HL-60 (cell line): ENCODE results near the gene PRKAR2B.

Experiments
- DNase-seq, 2 experiments: peaks; one replicate each; pipeline ENCODE4 v3.0.0-alpha.2; 2010 to 2020; ENCODE audit warnings: low read depth in 1 of 2, low spot score in 1 of 2
- H3K27ac ChIP-seq: fragments of 250-450 bp; sonication (Bioruptor Pico); replicated peaks from 2 replicates; pipeline ENCODE4 v1.5.1; 2020; ENCODE audit warnings: mild to moderate bottlenecking, moderate library complexity
- H3K27me3 ChIP-seq: fragments of 250-450 bp; sonication (Bioruptor Pico); 2 replicates; pipeline ENCODE4 v1.5.1; 2021; ENCODE audit warnings: mild to moderate bottlenecking, moderate library complexity; ENCODE audit not compliant: insufficient read depth, poor library complexity, severe bottlenecking
- H3K4me3 ChIP-seq: replicated peaks from 2 replicates; pipeline ENCODE4 v1.5.1; 2011; ENCODE audit warnings: mild to moderate bottlenecking, control low read depth, low read length; ENCODE audit not compliant: insufficient read depth
- GABPA ChIP-seq: IDR thresholded peaks from 2 replicates; pipeline ENCODE4 v1.6.1; 2012; ENCODE audit warnings: low read depth
- POLR2AphosphoS5 ChIP-seq: IDR thresholded peaks from 2 replicates; pipeline ENCODE4 v1.6.1; 2012; ENCODE audit warnings: low read depth
- SPI1 ChIP-seq: IDR thresholded peaks from 2 replicates; pipeline ENCODE4 v1.6.1; 2012; ENCODE audit warnings: low read depth, mild to moderate bottlenecking, borderline replicate concordance
- TF ChIP-seq, protein P1 (sequence below): IDR thresholded peaks from 2 replicates; pipeline ENCODE4 v1.6.1; 2012; ENCODE audit warnings: low read depth; ENCODE audit not compliant: insufficient replicate concordance
- TF ChIP-seq, protein P2 (sequence below): IDR thresholded peaks from one replicate; pipeline ENCODE4 v1.5.1; 2011; ENCODE audit warnings: low read length, control low read depth, inconsistent platforms; ENCODE audit not compliant: insufficient read depth

Gene PRKAR2B

DNA sequence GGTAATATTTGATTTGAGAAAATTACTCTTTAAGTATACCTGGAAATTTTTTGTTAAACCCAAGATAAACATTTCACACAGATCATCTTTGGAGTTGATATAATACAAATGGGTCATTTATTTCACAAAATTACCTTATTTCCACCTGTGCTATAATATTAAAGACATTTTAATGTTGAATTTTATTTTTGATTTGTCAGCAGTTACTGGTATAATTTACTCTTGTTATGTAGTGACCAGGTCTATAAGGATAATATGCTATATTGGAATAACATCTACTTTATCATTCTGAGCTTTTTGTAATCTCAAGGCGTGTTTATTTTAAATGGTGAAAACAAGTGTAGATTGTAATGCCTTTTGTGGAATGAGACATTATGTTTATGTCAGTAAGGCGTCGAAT is 26.6 kb downstream of the PRKAR2B start:
- DNase-seq, result no peak
- no peak overlapping the region for H3K27ac ChIP-seq
- TF ChIP-seq SPI1 (no peak), GABPA (no peak), POLR2AphosphoS5 (no peak)
- TF ChIP-seq, protein P1, sequence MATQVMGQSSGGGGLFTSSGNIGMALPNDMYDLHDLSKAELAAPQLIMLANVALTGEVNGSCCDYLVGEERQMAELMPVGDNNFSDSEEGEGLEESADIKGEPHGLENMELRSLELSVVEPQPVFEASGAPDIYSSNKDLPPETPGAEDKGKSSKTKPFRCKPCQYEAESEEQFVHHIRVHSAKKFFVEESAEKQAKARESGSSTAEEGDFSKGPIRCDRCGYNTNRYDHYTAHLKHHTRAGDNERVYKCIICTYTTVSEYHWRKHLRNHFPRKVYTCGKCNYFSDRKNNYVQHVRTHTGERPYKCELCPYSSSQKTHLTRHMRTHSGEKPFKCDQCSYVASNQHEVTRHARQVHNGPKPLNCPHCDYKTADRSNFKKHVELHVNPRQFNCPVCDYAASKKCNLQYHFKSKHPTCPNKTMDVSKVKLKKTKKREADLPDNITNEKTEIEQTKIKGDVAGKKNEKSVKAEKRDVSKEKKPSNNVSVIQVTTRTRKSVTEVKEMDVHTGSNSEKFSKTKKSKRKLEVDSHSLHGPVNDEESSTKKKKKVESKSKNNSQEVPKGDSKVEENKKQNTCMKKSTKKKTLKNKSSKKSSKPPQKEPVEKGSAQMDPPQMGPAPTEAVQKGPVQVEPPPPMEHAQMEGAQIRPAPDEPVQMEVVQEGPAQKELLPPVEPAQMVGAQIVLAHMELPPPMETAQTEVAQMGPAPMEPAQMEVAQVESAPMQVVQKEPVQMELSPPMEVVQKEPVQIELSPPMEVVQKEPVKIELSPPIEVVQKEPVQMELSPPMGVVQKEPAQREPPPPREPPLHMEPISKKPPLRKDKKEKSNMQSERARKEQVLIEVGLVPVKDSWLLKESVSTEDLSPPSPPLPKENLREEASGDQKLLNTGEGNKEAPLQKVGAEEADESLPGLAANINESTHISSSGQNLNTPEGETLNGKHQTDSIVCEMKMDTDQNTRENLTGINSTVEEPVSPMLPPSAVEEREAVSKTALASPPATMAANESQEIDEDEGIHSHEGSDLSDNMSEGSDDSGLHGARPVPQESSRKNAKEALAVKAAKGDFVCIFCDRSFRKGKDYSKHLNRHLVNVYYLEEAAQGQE, result no peak
- TF ChIP-seq, protein P2, sequence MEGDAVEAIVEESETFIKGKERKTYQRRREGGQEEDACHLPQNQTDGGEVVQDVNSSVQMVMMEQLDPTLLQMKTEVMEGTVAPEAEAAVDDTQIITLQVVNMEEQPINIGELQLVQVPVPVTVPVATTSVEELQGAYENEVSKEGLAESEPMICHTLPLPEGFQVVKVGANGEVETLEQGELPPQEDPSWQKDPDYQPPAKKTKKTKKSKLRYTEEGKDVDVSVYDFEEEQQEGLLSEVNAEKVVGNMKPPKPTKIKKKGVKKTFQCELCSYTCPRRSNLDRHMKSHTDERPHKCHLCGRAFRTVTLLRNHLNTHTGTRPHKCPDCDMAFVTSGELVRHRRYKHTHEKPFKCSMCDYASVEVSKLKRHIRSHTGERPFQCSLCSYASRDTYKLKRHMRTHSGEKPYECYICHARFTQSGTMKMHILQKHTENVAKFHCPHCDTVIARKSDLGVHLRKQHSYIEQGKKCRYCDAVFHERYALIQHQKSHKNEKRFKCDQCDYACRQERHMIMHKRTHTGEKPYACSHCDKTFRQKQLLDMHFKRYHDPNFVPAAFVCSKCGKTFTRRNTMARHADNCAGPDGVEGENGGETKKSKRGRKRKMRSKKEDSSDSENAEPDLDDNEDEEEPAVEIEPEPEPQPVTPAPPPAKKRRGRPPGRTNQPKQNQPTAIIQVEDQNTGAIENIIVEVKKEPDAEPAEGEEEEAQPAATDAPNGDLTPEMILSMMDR, result no peak
- H3K4me3 ChIP-seq, result no peak overlapping the region
- no peaks in the 10 kb centered on the region for H3K27me3 ChIP-seq

DNA sequence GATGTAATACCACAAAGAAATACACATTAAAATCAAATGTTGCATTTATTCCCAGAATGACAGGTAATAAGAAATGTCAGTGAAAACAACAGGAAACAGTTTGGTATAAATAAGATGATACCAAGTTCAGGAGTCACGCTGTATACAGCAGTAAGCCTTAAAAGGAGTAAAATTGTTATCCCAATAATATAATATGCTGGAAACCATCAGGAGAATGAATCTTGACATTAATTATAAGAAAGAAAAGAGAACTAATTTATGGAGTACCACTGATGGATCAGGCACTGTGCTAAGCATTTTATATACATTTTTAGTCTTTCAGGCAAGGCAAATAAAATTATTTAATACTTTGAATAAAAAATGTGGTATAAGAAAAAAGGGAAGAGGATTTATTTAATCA is 27.6 kb downstream of the PRKAR2B start:
- H3K4me3 ChIP-seq, result no peak overlapping the region
- no peaks in the 10 kb centered on the region for H3K27me3 ChIP-seq
- DNase-seq, result no peak
- no peak overlapping the region for H3K27ac ChIP-seq
- TF ChIP-seq POLR2AphosphoS5 (no peak), GABPA (no peak), SPI1 (no peak)
- TF ChIP-seq, protein P2, result no peak
- TF ChIP-seq, protein P1, result no peak

DNA sequence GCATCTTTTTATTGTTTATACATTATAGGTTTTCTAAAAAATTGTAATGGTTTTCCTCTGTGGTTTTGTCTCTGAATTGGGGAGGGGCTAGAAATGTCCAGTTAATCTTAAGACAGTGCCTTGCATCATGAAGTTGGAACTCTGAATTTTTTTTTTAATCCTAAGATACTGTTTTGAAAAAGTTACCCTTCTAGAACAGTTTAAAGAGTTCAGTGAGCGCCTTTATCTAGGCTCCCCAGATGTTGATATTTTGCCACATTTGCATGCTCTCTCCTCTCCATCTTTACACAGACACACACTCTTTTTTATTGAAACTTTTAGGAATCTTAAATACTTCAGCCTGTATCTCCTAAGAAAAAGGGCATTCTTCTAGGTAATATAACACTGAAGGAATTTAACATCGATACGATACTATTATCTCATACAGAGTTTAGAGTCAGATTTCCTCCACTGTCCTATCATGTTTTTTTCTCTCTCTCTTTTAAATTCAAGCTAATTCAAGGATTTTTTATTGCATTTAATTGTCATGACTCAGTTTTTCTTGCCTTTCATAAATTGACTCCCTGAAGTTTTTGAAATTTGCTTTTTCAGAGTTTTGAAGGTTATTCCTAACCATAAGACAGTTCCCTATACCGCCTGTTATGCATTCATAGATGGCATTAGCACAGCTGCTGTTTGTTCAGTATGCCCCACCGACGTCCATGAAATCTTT is 31.5 kb downstream of the PRKAR2B start:
- TF ChIP-seq, protein P2, result no peak
- TF ChIP-seq GABPA (no peak), SPI1 (no peak), POLR2AphosphoS5 (no peak)
- TF ChIP-seq, protein P1, result no peak
- DNase-seq, result no peak
- no peak overlapping the region for H3K4me3 ChIP-seq
- H3K27me3 ChIP-seq, result peaks cover 3% of the 10 kb centered on the region
- no peak overlapping the region for H3K27ac ChIP-seq
